ENCODE data around the gene ACSS1.

ACSS1 gene

DNA sequence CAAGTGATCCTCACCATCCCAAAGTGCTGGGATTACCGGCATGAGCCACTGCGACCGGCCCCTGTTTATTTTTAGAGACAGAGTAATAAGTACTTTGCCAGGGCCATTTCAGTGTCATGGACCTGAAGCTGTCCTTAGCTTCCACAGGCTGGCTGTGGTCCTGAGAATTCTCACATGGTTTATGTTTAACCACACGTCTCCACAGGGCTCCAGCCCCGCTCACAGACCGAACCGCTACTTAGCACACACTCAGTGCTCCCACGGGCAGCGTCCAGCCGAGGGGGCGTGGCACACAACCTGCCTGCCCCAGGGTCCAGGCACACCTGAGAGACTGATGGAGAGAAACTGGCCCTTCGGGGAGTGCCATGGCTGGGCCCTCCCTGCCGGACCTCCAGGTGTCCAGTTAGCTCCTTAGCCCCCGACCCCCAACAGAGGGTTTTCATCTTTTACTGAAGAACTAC, 11.7 kb downstream of the ACSS1 start:
- no peak for DNase-seq

DNA sequence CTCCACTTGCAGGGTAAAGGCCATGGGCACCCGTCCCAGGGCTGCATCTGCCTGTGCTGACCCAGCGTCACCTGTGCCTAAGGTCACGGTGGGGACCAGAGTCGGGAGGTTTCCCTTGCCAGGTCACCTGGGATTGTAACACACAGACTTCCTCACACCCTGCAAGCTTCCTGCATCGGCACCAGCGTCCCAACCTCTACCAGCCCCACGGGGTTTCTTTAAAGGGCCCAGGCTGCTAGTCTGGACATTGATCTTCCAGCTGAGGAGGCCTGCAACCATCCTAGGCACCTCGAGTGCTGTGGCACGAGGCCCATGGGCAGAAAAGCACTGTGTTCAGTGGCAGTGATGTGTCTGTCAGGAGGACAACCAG, 12.6 kb downstream of the ACSS1 start:
- DNase-seq, result no peak

DNA sequence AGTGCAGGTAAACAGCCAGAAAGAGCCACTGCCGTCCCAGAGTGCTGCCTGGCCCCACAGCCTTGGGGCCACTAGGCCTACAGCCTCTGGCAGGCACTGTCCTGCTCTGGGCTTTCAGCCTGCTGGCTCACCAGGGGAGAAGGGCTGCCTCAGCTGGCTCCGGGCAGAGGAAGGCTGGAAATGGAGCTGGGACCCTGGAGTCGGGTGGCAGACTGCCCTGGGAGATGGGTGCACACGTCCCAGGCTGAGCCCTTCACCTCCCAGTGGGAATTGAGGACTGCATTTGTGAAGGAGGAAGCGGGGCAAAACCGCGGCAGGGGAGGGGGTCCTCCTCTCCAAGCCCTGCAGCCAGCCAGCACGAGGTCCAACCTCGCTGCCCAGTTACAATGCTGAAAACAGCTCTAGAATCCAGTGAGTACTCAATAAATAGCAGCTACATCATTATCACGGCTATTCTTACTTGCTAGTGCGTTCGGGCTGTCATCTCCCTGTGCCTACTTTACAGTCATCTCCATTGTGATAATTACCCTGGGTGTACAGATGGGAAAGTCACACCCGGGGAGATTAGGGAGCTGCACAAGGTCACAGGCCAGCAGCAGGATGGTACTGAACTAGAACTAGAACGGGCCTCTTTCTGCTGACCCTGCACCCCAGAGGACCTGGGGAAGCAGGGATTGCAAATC, 13.1 kb downstream of the ACSS1 start:
- DNase-seq, result no peak

DNA sequence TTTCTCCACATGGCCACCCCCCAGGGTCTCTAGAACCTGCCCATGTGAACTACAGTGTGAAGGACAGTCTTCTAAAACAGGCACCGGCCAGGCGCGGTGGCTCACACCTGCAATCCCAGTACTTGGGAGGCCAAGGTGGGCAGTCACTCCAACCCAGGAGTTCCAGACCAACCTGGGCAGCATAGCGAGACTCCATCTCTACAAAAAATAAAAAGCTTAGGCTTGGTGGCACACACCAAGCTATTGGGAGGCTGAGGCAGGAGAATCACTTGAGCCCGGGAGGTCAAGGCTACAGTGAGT, 13.7 kb downstream of the ACSS1 start:
- DNase-seq, result no peak

DNA sequence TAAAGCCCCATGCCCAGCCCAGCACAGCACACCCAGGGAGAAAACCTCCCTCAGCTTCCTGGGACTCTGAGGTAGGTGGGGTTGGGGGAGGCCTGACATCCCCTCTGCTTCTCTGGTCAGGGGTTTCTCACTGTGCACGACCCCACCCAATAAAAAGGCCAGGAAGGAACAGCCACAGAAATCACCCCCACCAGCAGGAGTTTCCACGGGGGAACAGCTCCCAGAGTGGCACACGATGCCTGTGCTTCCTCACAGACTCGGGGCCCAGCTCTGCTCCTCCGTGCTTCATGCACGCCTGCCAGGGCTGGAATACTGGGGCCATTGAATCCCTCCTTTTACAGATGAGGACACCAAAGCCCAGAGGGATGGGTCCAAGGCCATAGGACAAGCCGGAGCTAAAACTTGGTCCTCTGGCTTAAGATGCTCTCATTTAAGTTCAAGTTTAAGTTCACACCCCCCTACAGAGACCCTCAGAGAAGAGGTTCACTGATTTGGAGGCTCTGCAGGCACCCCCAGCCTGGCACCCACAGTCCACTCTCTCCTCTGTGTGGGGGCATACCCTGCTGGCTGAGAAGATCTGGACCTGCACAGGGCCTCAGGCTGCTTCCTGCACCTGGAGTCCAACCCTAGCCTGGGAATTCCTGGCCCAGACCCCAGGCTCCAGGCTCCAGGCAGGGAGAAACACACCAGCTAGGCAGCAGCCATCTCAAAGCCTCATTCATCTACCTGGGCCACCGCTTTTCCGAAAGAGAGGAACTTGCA, 14.3 kb downstream of the ACSS1 start:
- DNase-seq, result no peak

DNA sequence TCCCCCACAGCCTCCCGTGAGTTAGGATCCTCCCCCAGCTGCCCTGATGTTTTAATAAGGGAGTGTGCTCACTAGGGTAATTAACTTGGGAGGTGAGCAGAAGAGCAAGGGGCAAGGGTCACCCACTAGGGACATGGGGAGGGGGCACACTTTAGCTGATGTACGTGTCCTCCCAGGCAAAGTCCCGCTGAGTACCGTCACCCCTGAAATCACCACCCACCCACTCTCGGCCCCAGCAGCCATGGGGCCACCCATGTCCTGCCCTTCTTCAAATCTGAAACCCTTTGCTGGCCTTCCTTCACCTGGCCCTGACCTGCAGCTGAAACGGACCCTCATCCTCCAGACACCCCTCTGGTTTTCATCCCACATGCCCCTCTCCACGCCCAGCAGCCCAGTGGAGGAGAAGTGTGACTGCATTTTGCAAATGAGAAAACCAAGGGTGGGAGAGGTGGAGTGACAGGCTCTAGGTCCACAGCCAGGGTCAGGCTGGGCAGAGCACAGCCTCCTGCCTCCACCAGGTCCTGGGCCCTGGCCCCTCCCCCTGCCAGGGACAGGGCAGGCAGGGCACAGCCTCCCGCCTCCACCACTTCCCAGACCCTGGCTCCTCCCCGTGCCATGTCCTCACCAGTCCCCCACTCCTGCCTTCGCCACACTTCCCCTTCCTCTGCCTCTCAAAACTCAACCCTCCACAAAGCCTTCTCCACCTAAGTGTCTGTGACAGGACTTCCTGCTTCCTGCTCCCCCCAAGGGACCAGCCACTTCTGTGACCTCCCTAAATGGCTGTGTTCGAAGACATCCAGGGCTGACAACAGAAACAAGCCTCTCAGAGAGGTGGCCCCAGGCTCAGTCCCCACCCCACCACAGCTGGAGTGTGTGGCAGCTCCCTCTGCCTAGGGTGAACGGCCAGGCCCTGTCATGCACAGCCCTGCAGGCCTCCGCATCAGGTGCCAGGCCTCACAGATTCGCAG, 15.1 kb downstream of the ACSS1 start:
- DNase-seq, result no peak

DNA sequence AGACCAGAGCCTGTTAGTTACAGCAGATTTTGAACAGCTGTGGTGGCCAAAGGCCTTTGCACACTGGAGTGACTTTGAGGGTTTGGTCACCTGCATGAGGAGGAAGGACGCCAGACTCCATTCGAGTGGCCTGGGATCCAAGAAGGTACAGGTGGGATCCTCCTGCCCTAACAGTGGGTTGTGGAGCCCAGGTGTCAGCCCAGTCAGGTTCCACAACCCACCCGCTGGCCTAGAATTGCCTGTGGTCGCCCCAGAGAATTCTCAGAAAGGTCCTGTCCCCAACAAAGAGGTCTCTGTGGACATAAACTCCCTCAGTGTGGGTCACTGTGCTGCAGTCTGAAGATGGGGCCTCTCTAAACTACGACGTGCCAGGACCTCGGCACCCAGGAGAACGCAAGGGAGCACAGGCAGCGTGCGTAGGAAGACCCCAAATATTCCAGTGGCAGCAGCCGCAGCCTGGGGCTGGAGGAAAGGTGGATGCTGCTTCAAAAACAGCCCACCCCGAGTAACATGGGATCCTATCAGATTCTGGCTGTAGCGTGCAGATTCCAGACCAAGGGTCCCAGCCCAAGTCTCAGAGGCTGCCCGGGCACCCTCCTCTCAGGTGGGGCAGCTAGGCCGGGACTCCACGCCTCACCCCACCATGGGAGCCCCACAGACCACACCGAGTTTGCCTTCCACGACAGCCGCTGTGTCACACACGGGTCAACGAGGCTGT, 16.0 kb downstream of the ACSS1 start:
- no peak for DNase-seq

DNA sequence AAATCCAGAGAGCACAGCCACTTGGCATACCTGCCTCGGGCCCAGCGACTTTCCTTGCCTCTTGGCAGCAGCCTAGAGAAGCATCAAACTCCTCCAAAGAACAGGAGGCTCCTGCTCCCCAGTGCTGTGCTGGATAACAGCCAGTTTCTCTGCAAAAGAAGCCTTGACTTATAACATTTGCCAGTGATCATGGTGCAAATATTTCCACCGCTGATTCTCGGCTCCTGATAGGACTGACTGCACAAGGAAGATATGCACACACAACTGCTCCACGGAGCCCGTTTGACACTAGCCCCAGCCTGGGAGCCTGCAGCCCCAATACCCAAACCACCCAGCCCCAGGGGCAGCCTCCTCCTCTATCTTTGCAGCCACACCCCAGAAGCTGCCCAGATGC, 17.5 kb downstream of the ACSS1 start:
- no peak for DNase-seq

DNA sequence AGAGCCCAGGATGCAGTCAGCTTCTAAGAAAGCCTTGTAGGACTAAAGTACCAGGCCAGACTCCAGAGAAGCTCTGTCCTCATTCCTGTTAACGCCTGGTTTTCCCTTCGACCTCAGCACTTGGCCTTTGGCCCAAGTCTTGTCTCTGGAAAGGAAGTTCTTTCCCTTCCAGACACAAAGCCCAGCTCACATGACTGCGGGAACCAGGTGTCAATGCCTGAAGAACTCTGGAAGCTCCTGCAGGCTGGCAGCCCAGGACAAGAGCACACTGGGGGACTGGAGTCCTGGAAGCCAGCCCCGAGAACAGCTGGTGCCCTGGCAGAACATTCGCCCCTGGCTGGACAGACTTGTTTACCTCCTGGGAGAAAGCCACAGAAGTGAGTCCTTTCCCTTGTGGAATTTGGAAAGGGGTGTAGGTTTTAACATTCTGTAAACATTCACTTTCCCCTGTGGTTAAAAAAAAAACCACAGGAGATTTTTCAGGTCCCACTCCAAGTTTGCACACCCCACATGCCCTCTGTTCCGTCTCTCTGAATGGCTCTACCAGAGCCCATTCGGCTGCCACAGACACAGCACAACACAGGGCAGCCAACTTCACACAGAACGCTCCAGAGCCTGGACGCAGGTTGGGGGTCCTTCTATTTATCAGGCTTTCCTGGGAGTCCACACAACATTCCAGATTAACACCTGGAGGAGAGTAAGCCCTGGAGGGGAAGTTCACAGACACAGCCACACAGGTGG, 18.1 kb downstream of the ACSS1 start:
- no peak for DNase-seq

DNA sequence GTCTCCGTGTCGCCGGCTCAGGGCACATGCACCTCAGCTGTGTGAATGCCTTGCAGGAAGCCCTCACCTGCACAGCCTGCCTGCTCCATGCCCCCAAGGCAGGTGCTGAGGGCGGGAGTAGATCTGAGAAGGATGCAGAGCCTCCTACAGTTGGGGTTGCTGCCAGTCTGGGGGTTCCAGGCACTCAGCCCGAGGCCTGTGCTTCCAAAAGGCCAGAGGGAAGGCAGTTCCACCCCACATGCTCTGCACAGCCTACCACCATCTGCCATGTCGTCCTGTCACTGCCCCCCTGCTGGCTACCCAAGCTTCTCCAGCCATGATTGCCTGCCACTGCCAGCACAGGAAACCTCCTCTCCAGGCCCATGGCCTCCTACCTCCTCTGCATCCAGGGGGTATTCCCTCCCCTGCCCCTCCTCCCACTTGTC, 19.3 kb downstream of the ACSS1 start:
- no peak for DNase-seq

DNA sequence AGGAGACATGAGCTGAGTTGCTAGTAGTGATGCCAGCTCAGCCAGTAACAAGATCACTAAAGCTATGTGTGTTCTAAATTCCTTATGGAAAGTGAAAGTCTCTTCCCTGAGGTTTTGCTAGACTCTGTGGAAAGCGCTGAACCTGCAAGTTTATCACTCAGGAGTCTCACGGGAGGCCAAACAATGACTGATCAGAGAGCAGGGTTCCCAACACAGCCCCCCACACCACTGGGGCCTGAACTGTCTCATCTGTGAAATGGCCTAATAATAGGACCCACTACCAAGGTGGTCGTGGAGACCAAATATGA, 19.9 kb downstream of the ACSS1 start:
- no peak for DNase-seq

DNA sequence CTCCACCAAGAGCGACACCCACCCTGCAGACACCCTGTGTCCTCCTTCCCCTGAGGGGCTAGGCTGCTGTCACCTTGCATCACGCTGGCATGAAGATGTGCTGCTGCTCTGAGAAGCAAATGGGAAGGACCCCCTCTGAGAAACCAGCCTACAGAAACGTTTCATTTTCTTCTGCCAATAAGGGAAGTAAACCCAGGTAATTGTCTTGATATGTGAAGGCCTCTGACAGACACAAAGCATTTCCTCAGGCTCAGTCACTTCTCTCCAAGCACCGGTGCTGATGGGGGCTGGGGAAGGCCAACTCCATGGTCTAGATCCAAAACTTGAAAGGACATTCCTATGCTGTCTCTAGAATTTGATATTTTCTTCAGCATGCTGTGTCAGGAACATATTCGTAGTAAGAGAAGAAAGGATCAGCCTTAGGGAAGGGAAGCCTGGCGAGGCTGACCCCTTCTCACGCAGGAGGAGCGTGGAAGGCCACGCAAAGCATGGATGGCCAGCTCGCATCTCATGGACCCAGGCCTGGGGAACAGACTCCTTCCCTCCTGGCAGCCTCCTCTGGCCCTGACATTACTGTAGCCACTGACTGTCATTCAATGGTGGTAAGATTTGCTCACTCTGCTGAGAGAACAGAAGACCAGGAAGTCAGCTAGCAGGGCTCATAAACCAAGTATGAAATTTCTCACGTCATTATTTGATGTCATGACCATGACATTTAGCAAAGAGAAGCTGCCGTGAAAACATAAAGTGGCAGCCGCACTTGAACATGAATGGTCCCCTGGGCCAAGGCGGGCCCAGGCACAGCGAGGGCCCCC, 20.4 kb downstream of the ACSS1 start:
- DNase-seq, result no peak

DNA sequence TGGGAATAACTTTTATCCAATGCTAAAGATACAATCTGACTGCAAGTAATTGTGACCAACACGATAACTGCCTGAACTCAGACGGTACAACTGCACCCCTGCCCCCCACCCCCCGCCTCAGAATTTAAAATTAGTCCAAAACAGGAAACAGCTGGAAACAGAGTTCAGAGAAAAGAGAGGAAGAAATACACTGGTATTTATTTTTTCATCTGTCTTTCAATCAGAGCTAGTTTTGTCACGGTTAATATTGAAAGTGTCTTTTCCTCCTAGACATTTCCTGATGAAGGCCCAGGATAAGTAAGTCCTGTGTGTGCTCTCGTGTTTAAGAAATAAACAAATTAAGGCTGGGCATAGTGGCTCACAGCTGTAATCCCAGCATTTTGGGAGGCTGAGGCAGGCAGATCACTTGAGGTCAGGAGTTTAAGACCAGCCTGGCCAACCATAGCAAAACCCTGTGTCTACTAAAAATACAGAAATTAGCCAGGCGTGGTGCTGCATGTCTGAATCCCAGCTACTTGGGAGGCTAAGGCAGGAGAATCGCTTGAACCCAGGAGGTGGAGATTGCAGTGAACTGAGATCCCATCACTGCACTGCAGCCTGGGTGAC, 21.5 kb downstream of the ACSS1 start:
- no peak for DNase-seq

DNA sequence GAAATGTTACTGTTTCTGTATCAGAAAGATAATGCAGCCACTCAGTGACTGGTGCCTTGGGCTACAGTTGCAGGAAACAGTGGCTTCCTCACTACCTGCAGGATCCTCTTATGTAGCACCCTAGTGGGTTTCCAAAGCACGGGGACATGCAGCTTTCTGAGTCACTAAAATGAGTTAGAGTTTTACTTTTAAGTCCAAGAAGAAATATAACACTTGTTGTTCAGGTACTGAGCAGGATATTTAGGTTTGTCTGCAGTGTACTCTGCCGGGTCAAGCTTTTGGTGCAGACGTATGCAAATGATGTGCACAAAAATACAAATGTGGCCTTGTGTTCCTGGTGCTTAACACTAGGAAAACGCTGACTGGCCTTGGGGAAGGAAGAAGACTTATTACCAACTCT, 22.0 kb downstream of the ACSS1 start:
- DNase-seq, result no peak

DNA sequence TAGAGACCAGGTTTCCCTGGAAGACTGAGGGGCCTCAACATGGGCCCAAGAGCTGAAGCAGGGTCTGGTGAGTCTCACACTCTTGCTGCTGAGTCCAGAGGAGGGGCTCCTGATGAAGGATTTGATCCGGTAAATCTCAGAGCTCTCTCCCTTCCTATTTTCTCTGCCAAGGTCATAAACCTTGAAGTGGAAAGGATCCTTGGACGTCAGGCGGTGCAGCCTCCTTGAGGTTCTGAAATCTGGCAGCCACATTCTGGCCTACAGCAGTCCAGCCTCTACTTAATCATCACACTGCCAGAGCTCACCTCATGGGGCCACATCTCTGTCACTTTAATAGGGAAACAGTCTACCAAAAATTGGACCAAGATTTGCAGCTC, 24.0 kb downstream of the ACSS1 start:
- DNase-seq, result no peak

DNA sequence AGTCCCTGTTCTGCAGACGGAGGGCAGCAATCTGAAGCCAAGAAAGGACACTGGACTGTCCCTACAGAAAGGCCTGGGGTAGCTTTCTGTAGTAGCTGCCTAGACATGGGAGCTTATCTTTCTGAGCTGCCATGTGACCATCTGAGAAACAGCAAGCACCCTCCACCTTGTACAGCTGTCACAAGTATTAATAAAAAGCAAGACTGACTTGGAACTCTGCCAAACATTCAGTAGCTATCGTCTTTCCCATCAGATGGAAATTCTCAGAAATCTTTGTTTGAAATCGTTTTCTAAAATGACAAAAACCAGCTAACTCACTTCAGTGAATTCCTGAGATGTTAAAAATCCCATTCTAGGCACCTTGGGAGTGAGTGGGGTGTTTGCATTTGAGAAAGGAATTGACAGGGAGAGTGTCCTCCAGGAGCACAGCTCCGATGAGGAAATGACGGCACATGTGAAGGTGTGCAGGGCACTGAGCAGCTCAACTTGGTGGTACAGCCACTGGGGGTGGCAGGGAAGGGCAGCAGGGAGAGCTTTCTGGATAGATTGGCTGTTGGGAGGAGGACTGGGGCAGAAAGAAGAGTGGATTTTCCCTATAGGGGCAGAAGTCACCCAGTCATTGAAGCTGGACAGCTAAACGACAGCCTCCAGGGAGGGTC, 24.5 kb downstream of the ACSS1 start:
- no peak for DNase-seq

DNA sequence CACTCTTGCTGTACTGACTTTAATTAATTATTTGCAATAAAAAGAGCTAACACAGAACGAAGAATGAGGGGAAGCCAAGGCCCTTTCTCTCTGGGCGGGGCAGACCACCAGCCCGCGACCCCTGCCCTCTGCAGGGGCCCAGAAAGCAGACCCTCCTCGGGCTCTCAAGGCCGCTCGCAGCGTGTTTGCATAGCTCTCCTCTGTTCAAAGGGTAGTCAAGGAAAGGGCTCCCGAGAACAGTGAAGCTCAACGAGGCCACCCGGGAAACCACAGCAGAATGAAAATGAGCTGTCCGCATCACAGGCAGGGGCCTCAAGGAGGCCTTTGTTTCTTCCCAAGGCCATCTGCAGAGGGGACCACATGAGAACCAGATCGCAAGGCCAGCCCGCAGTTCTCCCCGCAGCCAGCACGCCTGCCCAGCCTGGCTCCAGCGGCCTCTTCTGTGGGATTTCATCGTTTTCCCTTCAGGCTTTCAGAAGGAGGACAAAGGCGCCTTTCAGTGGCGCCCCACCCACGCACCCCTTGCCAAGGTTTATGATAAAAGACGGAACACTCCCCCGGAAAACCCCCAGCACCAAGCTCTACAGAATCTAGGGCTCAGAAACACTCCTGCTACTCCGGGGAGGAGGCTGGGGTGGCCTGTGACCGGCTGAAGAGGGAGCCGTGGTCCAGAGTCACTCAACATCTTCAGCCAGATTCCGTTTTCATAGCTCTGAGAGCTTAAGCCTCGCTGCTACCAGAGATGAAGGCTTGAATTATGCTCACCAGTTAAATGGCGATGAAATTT, 25.3 kb downstream of the ACSS1 start:
- no peak for DNase-seq

DNA sequence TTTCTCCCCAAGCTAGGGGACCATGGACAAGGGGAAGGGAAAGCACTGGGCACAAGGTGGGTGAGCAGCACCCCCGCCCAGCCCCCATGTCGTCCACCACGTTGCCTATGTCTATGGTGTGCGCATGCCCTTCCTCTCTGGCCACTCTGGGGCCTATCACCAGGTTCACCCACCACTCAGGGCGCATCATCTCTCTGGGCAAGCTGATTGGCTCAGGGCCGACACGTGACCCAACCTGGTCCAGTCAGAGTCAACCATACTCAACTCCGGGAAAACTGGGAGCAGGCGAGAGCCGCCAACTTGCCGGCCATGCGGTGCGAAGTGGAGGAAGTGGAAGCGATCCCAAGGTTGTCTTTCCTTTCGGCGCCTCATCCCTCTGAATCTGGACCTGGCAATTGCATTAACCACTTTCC, 25.9 kb downstream of the ACSS1 start:
- no peak for DNase-seq

DNA sequence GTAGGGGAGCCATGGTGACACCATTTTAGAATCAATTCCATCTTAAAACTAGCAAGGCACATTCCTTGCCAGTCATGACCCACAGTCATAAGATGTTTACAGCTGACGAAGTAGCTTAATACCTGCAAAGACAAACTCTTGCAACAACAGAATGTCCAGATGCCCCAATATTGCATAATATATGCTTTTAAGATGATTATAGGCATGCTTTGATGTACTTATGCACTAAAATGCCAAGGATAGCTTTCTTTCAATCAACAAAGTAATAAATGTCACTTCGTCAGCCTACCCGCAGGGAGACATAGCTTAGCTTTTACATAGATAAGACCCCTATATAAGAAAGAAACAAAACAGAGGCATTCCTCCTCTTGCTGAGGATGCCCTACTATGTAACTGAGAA, 26.7 kb downstream of the ACSS1 start:
- no peak for DNase-seq

Measured in activated T-cell treated with anti-CD3 and anti-CD28 coated beads for 4 hours (primary cell).